DMS53 (cell line): ENCODE results near the gene KCND2.
"Not testable (repeated sequence)": the region's sequence is repeated elsewhere in the genome, so short reads cannot be mapped to it uniquely, and the experiment has no call there.

Experiments
- DNase-seq: peaks from one replicate; lab custom pipeline; 2025; lab: John Stamatoyannopoulos, UW

KCND2 gene

DNA sequence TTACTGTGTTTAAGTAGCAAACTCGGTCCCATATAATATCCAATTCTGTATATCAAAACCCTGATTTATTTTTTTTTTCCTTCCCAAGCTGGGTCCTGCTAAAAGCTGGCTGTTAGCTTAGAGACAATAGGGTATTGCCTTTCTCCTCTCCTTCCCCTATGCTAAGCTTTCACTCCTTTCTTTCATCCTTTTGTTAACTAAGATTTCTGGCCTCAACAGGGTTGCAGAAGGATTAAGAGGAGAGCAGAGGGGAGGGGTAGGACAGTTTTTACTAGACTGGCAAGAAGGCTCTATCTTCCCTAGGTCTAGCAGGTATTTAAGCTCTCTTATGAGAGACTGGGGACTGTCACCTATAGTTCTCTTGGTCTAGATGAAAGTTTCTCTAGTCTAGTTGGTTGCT lies 229.2 kb downstream of the KCND2 start:
- no peak for DNase-seq

DNA sequence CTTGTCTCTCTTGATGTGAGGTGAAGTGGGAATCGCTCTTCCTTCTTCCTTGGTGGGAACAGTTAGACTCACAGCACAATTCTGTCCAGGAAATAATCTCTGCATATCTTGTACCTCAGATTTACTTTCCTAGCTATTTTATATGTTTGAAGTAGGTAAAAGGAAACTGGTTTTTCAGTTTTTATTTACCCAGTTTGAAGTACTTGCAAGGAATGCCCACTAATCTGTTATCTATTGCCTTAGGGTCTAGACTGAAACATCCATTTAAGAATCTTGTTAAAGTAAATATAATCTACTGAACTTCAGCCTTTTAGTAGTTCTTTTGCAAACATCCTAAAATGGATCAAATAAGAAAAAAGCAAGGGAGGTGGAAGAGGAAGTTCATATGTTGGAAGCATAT lies 229.8 kb downstream of the KCND2 start:
- DNase-seq: peak; percentile 28

DNA sequence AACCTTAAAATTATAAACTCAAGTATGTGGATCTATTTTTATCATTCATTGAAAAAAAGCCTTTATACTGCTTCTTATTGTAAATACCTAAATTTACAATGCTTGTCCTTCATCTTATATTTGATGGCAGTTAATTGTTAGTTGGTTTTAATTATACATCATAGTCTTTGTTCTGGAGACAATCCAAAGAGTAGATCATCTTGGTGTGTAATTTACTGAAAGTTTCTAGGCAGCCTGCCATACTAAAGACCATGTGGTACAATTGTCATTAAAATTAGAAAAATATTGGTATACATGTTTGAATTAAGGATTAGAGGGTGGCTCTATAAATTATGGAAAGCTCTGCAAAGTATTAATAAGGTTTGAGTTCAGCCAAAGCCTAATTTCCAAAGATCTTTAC lies 231.4 kb downstream of the KCND2 start:
- no peak for DNase-seq

DNA sequence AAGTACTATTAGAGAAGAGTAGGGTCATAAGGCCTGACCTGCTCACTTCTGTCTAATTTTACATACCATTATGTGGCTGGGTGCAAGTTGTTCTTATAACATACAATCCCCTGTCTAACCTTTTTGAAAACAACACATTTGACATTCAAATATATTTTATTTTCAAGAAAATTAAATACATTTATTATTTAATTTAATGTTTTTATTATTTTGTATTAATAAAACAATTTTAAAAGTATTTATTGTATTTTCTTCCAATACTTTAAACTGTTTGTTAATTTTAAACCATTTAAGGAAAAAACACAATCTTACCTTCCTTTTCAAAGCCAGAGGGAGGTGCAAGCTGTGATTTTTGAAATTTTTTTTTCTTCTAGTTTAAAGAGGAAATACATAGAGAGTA lies 232.8 kb downstream of the KCND2 start:
- no peak for DNase-seq

DNA sequence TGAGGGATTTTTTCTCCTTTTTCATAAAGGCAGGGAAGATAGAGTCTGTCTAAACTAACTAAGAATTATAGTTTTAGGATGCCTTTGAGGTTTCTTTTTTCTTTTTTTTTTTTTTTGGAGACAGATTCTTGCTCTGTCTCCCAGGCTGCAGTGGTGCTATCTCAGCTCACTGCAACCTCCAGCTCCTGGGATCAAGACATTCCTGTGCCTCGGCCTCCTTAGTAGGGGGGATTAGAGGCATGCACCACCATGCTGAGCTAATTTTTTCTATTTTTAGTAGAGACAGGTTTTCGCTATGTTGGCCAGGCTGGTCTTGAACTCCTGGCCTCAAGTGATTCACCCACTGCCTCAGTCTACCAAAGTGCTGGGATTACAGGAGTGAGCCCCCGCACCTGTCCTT lies 239.7 kb downstream of the KCND2 start:
- no peak for DNase-seq

DNA sequence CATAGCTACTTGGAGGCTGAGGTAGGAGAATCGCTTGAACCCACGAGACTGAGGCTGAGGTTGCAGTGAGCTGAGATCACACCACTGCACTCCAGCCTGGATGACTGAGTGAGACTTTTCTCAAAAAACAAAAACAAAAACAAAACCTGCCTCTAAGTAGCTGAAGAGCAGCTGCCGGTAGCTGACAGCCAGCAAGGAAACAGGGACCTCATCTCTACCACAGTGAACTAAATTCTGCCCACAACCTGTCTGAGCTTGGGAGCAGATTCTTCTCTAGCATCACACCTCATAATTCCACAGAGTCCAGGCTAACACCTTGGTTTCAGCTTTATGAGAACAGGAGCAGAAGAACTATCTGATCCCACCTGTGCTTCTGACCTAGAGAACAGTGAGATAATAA lies 246.2 kb downstream of the KCND2 start:
- no peak for DNase-seq

DNA sequence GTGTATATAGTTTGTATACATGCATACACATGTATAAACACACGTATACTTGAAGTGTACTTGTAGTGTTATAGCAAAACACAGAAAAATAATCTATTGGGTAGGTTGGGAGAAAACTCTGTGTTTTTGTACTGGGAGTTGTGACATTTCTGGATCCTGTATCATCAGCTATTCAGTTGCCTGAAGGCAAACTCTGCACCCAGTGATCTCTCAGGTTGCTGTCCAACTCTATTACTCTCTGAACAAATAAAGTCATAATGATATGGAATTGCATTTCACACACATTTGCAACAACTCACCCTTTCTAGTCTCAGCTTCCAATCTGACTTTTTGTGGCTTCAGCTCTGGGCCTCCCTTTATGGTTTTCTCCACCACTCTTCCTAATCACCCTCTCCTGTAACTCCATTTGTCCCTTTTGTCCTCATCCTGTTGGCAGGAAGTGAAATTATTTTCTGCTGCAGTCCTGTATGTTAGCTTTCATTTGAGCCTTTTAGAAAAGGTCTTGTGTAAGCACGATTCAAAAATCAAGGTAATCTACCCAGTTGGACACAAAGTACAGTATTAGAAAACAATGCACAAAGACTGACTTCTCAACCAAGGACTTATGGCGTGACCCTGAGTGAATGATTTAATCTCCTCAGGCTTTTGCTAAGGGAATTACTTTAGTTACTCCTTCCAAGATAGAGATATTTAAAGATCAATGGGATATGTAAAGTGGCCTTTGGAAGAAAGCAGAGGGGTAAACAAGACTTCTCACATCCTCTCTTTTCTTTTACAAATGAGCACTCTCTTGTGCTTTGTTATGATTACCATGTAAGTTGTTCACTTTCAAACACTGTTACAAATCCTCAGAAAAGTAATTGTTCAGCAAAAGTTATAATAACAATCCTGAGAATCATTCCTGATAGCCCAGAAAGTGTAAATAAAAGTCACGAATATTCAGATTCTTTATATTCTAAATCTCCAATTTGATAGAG lies 249.1 kb downstream of the KCND2 start:
- DNase-seq: no peak

DNA sequence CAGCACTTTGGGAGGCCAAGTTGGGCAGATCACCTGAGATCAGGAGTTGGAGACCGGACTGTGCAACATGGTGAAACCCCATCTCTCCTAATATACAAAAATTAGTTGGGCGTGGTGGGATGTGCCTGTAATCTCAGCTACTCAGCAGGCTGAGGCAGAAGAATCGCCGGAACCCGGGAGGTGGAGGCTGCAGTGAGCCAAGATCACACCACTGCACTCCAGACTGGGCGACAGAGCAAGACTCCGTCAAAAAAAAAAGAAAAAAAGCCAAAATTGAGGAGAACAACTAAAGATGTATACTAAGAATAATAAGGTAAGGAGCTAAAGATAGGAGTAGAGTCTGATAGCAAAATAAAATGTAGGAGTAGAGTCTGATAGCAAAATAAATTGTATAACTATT lies 251.0 kb downstream of the KCND2 start:
- no peak for DNase-seq

DNA sequence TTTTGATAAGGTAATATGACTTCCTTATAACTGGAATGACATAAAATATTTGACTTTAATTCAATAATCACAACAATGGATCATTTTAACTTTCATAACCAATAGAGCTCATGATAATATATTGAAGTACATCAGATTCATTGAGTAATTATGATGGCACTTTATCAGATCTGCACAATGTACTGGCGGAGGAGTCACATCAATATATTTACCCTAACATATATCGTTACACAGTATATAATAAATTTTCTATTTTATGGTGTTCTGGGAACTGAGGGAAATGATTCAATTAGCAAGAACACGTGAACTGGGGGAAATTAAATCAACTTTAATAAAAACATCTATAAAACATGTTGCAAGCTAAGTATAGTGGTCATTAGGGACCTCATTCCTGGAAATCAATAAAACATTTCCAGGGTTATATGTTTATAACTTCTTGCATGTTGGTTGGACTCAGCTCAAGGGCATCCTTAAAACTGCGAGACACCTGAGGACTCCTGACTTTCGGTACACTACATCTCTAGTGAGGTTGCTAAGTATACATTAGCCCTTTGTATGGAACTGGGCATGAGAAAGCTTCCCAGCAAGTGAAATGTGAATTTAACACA lies 254.0 kb downstream of the KCND2 start:
- DNase-seq: no peak

DNA sequence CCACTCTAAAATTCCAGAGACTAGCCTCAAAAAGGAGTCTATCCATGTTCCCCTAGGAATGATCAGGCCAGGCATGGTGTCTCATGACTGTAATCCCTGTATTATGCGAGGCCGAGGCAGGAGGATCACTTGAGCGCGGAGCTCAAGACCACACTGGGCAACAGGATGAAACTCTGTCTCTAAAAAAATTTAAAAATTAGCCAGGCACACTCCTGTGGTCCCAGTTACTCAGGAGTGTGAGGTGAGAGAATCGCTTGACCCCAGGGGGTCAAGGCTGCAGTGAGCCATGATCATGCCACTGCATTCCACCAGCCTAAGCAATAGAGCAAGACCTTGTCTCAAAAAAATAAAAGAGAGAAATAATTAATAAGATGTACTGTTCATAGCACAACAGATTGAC lies 256.8 kb downstream of the KCND2 start:
- no peak for DNase-seq

DNA sequence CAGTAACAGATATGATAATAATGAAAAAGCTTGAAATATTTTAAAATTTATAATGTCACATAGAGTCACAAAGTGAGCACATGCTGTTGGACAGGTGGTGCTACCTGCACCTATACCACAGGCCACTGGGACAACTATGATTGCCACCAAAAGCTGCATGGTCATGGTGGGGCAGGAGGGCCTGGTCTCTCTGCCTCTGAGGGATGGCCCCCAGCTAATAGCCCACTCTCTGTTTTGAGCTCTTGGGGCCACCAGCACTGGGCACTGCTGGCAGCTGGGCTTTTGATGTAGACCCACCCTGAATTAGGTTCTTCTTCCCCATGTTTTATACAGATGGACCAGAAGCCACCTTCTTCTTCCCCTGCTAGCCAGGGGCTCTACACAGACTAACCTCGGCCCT lies 265.4 kb downstream of the KCND2 start:
- no peak for DNase-seq

DNA sequence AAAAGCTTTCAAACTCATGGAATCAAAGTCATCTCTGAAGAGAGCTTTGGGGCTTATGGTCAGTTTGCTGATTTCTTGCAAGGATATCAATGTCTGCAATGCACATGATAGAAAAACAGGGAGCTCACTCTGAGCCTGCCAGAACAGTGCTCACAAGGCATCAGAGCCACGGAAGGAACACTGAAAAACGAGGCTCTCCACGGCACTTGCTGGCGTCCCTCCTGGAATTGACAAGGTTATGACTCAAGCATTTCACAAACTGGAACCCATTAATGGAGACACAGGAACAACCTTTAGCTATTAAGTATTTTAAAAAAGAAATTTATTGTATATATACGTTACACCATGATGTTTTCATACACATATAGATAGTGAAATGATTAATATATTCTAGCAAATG lies 266.3 kb downstream of the KCND2 start:
- DNase-seq: no peak

DNA sequence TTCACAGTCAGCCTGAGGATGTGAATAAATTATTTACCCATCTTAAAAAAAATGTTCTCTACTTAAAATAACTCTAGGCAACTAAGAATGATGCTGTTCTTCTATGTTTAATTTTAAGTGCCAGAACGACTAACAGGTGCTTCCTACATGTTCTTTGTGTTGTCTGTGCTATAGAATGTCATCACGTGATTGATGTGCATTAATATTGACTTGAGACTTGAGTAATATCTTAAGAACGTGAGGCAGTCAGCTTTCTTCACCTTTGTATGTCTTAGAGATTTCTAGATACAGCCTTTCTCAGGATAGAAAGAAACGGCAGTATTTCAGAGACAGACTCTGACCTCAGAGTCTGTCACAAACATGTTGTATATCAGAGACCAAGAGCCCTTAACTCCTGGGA lies 274.6 kb downstream of the KCND2 start:
- DNase-seq: no peak

DNA sequence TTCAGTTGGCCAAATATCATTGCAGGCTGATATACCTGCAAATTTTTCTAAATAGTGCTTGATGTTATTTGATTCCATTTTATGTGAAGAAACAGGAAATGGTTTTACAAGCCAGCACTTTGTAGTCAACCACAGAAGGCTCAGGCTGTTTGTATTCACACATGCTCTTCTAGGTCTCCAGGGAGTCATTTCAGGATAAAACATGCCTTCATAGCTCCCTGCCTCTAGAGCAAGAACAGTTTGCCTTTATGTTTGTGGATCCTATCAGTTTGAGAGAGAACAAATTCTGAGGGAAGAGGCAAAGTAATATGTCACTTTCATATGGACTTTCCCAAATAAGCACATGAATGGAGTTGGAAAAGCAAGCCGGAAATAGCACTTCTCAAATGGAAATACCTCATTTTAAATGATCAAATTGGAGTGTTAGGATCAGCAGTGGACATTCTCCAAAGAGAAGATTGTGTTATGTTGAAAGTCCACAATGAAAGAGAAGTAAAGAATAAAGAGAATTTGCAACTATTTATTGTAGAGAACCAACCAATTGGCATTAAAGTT lies 277.6 kb downstream of the KCND2 start:
- peak; percentile 14 for DNase-seq

DNA sequence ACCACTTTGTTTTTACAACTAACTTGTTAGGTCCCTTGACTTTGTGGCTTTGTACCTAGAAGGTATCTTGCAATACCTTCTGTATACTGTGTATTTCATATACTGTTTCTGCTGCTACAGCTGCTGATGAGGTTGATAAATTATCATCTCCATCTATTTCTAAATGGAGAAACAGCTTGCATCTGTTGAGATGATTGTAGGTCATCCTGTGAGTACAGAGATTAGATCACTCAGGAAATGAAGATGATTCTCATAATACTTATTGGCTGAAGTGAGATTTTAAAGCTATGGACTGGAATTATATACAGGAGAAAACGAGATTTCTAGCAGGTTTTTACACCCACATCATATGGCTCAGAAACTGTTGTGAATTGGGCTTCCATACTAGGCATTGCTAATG lies 280.5 kb downstream of the KCND2 start:
- DNase-seq: no peak

DNA sequence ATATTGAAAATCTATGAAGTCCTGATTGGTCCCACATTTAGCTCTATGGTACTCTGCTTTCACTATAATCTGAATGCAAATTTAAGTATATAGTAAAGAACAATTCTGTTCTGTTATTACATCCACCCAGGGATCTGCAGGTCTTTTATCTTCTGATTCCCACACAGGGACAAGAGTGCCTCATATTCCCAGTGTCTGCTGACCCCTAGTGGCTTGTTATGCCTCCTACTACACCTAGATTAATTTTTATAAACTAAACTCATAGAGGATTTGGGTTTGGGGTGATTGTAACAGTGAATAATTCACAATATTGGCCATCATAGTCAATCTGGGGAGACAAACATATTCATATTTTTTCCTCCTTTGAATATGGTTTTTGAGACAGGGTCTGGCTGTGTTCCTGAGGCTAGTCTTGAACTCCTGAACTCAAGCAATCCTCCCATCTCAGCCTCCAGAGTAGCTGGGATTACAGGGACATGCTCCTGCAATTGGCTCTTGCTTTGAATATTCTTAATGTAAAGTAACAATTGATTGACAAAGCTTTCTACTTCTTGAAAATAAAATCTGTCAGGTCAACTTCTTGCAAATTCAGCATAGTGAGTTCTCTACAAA lies 282.1 kb downstream of the KCND2 start:
- peak; percentile 87 for DNase-seq

DNA sequence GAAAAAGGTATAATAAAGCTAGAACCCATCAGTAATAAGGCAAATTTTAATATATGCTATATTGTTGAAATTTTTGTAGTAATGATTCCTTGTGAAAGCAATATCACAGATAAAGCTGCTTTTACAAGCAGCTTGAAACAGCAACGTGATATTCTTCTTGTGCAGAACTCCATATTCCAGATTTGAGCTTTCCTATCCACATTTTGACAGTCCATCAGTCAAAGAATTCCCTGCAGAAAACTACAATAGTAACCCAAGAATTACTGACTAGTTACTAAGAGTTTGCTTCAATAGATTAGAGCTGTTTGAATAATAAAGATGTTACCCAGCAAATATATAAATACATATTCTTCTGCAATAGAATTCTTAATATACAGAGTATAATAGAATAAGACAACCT lies 291.2 kb downstream of the KCND2 start:
- no peak for DNase-seq

DNA sequence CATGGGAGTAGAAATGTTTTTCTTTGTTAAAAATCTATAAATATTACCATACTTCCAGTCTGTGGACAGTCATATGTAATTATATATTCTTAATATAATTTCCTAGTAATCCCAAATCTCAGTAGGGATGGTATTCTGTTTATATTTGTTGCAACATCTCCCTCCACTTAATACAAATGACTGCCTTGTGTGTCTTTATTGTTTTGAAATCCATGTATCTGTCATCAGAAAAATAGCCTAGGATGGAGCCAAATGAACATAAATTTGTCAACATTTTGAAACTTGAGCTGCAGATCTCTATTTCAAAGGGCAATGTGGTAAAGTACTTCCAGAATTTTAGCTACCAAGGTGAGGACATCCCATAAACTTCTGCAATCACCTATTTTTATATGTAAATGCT lies 294.2 kb downstream of the KCND2 start:
- no peak for DNase-seq

DNA sequence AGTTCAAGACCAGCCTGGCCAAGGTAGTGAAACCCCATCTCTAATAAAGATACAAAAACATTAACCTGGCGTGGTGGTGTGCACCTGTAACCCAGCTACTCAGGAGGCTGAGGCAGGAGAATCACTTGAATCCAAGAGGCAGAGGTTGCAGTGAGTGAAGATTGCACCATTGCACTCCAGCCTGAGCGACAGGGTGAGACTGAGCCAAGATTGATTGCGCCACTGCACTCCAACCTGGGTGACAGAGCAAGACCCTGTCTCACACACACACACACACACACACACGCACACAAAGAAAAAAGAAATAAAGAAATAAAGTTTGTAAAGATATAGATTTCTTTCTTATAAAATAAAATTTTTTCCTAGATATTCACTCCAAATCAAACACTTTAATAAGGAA lies 305.7 kb downstream of the KCND2 start:
- DNase-seq: not testable (repeated sequence)

DNA sequence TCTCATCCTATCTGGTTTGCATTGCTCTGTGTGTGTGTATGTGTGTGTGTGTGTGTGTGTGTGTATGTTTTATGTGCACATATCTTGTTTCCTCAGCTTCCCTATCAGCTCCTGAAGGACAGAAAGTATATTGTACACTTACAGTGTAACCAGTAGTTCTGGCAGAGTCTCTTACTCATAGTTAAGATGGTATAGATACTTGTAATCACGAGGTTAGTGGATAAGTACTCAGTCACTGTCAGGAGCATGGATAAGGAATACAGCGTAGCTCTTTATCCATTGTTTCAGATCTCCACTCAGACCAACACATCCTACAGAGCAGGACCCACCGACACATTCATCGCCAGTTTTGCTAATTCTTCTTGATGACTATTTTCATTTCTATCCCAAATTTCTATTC lies 309.9 kb downstream of the KCND2 start:
- no peak for DNase-seq

DNA sequence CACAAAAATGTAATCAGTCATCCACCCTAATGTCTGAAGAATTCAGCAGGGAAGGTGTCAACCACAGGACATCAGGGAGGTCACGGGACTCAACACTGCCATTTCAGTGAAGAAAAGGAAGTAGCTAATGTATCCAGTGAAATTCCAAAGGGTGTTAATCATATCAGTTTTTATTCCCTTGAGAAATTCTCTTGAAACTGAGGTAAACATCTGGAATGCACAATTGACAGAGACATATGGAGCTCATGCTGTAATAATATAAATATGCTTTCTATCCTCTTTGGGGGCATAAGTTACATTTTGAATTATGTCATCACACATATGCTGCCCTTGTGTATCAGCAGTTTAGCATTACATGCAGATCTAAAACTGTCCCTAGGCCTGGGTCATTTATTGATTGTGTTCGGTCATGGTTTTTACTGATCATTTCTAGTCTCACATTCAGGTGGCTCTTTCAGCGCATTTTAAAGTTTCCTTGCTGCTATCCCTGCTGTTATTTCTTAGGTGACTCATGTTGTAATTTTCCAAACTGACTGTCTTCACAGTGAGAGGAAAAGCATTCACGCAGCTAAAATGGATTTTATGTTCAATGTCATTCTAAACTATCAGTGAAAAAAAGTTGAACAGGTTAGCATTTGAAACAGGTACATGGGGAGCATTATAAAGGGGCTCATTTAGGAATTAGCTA lies 311.1 kb downstream of the KCND2 start:
- DNase-seq: no peak

DNA sequence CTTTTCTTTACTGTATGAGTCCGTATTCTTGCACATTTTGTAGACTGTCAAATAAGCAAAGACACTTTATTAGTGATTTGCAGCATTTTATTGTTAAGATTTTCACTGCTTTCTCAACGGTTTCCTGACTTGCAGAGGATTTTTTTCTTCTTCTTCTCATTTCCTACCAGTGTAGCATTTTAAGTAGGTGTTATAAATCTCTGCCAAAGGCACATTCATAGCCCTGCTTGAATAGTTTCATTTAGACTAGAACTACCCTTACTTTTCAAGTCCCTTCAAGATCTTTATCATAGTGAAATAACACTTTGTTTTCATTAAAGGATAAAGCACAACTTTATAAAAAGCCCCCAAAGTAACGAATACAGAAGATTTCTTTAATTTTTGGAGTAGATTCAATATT lies 313.6 kb downstream of the KCND2 start:
- no peak for DNase-seq
